GM18520 (cell line): Measurements from ENCODE around the gene NAP1L4.

Experiments
- ATAC-seq: cut with Tn5 transposase; IDR thresholded peaks from one replicate; pipeline ENCODE4 v1.9.1; 2021; ENCODE audit not compliant: unreplicated experiment

NAP1L4 gene

DNA sequence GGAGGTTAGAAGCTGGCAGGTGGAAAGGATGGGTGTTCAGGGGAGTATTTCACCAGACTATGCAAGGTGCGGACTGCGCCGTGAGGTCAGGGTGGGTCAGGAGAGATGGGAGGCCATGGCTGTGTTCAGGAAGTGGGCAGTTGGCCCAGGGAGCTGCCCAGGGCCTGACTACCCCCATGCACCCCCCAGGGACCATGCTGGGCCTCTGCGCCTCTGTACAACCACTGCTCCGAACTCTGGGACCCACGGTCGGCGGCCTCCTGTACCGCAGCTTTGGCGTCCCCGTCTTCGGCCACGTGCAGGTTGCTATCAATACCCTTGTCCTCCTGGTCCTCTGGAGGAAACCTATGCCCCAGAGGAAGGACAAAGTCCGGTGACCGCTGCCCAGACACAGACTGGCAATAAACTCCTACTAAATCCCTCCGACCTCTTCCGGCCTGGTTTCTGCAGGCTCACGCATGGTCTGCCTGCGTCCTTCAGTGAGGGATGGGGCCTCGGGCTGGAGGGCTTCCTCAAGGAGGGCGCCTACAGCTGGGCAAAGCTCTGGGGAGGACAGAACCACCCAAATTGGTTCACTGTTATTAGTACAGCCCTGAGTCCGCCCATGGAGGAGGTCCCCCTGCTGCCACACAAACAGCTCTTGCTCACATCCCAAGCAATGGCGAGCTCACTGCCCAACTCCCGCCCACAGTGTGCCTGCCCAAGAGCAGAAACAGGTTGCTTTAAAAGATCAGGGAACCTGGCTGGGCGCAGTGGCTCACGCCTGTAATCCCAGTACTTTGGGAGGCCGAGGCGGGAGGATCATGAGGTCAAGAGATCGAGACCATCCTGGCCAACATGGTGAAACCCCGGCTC is 67.1 kb downstream of the NAP1L4 start:
- ATAC-seq: no peak

DNA sequence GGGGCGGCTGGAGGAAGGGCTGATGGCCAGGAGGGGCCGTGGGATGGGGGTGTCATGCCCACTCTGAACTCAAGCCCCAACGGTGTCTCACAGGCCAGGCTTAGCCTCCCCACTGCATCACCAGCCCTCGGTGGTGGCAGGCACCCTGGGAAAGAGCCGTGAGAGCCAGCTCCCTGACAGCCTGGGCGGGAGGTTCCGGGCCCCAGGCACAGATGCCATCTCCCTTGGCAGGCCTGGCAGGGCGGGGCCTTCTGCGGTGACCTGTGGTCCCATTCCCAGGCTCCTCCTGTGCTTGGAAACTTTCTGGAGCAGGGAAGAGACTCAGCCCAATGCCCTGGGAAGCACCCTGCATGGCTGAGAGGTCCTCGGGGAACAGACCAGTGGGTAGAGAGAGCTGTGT is 67.7 kb downstream of the NAP1L4 start:
- no peak for ATAC-seq

DNA sequence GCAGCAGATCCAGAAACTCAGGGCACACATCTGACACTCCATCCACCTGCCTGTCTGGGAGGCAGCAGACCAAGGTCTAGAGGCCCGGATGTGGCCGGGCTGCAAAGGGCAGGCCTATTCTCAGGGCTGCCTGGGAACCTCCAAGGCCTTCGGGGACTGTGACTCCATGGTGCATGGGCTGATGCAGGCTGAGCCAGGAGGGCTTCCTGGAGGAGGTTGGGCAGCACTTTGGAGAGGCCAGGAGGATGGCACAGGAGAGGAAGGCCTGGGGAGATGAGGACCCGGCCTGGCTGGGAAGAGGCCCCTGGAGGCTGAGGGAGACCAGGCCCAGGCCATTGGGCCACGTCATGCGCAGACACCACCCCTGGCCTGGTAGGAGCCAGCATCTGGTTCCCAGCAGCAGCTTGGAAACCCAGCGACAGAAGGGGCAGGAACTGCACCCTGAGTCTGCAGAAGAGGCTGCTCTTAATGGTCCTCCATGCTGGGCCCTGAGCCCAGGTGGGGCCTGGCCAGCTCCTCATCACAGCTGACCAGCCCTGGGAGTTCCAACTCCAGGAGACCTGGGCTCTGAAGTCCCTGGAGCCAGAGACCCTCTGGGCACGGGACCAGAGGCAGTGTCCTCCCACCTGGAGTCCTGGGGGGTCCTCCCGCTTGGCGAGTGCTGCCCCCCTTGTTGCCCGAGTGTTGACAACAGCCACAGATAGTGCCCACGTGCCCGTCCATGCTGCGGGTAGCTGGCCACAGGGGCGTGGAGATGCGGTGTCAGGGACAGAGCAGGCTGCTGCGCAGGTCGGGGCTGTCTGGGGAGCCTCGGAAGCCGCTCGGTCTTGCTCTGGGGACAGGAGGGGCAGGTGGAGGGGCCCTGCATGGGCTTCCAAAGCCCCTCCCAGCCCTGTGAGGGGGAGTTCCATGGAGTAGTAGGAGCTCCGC is 68.4 kb downstream of the NAP1L4 start:
- ATAC-seq: no peak

DNA sequence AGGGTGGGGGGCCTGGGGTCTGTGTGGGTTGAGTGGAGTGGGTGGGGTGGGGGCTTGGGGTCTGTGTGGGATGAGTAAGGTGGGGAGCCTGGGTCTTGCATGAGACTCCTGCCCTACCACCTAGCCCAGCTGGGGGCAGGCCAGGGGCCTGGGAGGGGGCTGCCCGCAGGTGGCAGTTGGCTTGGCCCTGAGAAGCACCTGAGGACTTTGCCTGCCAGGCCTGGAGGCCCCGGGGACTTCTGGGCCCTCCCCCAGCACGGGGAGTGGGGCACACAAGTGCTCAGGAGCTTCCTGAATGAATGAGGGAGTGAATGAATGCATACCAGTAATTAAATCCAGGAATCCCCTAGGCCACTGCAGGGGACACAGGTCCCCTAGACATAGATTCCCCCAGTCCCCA is 69.5 kb downstream of the NAP1L4 start:
- no peak for ATAC-seq

DNA sequence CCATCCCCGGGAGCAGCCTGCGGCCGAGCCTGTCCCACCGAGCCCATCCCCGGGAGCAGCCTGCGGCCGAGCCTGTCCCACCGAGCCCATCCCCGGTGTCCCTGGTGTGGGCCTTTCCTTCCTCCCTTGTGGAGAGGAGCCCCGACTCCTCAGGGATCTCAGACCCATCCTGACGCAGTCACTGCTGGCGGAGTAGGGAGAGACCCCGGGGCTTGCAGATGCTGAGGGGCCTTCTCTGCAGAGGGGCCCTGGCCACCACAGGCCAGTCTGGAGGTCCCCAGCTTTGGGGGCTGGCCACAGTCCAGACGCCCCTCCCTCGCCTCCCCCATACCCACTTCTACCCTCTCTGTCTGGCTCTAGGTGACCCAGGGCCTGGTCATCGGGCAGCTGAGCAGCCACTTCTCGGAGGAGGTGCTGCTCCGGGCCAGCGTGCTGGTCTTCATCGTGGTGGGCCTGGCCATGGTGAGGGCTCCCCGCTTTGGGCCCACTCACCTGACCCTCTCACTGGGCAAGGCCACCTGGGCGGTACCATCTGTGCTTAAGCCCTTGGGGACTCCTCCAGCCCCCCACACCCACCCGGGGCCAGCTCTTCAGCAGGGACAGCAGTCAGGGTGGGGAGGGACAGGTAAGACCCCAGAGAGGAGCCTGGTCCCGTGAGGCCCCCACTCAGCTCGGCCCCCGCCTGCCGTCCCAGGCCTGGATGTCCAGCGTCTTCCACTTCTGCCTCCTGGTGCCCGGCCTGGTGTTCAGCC is 70.2 kb downstream of the NAP1L4 start:
- no peak for ATAC-seq

DNA sequence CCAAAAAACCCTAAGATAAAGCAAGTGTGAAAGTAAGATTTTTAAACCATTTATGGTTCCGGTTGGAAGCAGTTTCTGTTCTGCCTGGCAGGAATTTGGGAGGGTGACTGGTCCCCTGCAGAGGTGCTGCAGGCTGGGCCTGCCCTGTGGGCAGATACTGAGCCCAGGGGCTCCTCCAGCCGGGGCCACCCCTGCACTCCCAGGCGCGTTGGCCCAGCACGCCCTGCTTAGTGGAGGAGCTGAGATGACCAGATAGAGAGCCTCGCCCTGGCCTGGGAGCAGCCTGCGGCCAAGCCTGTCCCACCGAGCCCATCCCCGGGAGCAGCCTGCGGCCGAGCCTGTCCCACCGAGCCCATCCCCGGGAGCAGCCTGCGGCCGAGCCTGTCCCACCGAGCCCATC is 70.9 kb downstream of the NAP1L4 start:
- ATAC-seq: no peak

DNA sequence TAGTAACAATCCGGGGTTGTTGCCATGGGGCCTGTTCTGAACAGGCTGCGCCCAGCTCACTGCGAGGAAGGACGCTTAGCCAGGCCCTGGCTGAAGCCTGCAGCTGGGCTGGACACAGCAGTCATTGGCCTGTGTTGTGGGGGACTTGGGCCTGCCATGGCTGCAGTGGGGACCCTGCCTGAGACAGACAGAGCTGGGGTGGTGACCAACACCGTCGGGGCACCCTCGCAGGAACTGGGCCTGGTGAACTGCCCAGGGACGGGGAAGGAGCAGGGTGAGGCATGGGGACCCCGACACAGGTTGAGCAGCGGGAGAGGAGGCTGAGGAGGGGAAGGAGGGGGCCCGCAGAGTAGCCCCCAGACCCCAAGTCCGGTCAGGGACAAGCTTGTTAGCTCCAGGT is 71.8 kb downstream of the NAP1L4 start:
- no peak for ATAC-seq

DNA sequence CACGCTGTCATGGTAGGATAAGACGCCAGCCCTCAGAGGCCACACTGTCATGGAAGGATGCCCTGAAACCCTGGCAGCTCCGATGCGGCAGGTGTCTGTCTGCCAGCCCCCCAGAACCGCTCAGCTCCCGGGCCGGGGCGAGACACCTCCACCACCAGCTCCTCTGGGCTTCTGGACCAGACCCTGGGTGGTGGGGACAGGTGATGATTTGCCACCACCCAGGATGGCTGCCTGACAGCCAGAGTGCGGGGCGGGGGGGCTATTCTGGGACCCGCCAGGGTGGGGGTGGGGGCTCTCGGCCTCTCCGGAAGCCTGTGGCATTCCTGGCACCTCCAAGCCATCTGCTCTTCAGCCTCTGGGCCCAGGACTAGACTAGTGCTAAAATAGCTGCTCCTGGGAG is 72.3 kb downstream of the NAP1L4 start:
- ATAC-seq: no peak

DNA sequence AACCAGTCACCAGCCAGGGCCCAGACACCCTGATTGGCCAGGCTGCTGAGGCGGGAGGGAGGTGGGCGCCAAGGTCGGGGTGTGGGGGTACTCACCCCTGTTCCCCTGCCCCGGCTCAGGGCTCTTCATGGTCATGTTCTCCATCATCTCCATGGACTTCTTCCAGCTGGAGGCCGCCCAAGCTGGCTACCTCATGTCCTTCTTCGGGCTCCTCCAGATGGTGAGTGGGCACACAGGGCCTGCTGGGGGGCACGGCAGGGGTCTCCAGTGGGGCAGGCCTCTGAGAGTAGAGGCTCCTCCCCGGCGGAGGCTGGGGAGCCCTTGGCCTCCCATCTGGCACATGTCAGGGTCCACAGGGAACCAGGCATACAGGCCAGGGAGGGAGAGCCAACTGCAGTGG is 72.9 kb downstream of the NAP1L4 start:
- ATAC-seq: no peak

DNA sequence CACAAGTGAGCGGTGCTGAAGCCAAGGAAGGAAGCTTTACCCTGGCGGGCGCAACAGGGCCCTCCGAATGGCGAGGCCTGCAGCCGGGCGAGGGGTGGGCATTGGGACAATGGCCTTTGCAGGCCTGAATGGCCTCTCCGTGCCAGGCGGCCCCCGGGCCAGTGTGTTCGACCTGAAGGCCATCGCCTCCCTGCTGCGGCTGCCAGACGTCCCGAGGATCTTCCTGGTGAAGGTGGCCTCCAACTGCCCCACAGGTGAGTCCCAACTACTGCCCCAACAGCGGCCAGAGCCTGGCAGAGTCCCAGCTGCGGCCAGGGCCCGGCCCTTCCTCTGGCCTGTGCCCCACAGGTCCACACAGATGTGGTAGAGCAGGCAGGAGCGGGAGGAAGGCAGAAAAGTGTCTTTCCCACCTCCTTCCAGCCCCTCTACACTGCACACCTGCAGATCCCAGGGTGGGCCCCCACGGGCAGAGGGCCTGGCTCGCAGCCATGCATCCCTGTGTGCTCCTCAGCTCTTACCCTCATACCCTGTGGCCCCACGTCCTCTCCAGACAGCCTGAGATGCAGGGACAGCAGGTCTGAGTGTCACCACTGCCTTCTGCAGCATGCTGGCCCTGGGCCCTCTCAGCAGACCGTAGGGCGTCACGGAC is 74.2 kb downstream of the NAP1L4 start:
- no peak for ATAC-seq

DNA sequence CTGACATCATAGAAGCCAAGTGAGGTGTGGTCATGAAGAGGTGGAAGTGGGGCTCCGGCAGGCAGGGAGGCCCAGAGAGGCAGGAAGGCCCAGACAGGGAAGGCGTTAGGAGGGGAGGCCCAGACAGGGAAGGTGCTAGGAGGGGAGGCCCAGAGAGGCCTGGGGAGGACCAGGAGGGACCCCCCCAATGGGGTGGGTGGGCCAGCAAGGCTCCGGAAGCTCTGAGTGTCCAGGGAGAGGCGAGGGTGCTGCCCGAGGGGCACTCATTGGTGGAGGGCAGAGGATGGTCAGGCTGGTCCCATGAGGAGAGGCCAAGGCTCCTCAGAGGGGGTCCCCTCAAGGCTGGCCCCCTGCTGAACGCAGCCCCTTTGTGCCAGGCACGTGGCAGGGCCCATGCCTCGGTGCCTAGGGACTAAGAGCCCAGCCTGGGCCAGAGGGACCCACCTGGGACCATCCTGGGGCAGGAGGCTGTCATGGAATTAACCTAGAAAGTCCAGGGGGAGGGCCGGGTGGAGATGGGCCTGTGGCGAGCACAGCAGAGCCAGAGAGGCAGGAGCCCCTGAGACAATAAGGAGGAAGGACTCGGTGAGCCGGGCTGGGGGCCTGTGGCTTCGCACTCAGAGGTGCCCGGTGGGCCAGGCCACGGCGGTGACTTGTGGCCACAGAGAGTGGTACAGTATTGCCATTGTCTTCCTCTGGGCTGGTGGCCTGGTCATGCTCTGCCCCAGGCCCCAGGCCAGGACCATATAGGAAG is 75.1 kb downstream of the NAP1L4 start:
- no peak for ATAC-seq

DNA sequence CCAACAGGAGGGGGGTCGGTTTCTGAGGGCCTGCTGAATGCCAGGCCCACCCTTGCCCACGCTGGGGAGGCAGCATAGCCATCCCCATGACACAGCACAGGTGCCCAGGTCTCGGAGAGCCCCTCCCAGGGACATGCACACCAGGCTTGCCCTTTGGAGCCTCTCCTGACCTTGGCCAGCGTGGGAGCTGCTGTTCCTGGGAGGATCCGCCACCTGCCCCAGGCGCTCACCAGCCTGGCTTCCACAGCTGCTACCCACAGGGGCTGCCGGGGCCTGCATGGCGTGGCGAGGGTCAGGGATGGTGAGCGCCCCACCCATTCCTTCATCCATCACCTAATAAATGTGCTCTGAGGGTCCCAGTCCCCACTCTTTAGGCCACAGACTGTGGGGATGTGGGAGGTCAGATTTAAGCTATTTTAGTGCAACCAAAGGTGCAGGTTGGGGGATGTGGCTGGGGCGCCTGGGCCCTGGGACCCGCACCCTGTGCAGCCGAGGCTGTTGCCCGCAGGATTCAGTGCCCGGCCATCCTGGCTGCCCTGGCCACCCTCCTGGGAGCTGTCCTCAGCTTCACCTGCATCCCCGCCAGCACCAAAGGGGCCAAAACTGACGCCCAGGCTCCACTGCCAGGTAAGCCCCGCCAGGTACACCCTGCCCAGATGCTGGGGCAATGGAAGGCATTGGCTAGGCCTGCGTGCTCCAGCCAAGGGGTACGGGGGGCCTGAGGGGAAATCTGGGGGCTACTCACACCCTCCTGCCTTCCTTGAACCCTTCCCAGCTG is 75.8 kb downstream of the NAP1L4 start:
- ATAC-seq: no peak

DNA sequence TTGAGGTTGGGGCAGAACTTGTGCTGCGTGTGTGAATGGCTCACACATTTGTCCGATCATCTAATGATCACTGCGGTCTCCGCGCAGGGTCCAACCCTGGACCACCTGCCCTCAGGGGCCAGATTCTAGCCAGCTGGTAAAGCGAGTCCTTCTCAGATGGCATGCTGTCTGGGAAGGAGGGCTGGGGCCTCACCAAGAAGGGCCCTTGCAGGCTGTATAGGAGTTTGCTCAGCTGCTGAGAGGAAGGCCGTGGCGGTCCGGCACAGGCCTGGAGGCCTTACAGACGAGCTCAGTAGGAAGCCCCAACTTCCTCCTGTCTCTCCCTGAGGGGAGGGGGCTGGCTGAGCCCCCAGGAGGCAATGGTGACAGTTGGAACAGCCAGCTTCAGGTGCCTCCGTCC is 76.7 kb downstream of the NAP1L4 start:
- ATAC-seq: no peak

DNA sequence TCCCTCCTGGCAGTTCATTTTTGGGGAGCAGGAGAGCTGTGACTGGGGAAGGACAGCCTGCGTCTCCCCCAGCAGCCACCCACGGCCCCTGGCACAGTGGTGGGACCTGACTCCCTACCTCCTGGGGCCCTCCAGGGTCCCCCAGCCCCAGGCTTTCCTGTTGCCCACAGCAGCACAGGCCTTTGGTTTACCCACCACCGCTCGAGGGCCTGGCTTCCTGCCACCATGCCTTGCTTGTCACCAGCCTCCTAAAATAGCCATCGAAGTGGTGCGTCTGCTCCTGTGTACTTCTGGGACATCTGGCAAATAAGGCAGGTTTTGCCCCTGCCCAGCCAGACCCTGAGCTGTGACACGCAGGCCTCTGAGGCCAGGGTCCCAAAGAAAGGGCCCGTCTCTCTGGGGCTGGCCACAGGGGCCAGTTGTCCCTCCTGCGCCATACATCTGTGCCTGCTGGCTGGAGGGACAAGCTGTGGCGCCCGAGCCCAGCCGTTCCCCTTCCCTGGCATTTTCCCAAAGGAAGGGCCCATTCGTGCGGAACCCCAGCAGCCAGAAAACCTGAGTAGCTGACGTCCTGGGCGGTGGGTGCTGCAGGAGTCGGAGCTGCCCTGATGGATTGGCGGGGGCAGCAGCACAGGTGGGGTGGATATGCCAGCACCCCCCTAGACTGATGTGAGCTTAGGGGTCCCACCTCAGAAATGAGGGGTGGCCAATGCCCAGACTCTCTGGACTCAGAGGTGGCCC is 77.5 kb downstream of the NAP1L4 start:
- no peak for ATAC-seq

DNA sequence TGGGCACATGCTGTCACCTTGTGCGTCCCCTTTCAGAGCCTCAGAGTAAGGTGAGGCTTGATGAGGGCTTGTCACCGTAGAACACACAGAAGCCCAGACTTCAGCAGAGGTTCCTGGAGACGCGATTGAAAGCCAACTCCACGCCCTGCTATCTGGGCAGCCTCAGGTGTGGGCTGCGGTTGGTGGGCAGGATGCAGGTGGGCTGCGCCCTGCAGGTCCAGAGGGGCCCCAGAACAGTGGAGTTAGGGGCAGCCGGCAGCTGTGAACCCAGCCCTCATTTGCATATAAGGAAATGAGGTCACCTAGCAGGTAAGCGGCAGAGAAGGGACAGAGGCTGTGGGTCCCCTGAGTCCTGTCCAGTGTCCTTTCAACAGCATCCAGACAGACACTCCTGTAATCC is 78.4 kb downstream of the NAP1L4 start:
- no peak for ATAC-seq

DNA sequence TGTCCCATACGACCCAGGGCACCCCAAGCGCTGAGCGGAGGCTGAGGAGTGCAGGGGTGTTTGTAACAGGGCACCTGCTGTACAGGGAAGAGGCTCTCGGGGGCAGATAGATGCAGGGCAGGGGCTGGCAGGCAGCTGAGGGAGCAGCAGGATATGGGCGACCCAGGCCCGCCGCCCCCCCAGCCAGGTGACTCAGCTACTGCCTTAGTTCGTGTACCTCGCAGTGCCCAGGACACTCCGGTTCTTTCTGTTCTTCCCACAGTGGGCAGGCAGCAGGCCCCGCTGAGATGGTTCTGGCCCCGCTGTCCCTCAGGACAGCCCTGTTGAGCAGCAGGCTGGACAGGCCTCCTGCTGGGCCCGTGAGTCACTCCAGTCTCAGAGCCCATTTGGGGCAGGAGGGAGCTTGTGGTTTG is 79.1 kb downstream of the NAP1L4 start:
- no peak for ATAC-seq

DNA sequence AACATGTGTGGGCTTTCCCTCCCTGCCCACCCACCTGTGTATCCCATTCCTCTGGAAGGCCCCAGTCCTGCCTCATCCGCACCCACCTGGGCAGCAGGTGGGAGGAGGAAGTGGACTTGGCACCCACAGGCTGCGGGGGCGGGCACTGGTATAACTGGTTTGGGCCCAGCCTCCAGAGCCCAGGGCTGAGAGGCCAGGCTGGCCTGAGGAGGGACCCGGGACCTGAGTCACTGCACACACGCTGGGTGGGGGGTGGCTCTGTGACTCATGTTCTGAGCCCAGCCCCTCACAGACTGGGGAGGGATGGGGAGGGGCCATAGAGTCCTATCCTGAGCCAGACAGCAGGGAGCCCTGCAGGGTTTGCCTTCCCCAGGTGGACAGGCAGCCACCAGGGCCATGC is 79.6 kb downstream of the NAP1L4 start:
- no peak for ATAC-seq

DNA sequence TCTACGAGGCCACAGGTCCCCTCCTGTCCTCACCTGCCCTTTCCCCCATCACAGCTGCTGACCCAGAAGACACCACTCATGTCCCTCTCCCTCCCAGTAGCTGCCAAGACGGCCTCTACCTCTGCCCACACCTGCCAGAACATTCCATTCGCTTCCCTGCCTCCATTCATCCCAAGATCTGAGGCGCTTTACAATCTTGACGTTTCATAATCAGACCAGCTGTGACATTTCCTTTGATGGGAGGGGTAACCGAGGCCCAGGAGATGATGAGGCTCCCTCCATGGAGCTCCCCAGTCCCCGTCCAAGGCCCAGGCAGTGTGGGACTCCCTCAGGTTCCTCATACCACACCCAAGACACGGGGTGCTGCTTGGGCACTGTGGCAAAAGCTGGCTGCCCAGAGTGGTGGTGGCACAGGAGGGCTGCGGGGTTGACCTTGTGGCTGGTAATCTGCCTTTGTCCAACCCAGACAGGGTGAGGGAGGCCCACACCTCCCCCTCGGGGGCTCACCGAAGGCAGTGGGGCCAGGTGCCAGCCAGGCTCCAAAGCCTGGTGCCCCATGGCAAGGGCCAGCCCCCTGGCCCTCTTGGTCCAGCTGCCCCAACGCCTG is 80.2 kb downstream of the NAP1L4 start:
- no peak for ATAC-seq
